ENCODE results near the gene VIL1.
A peak's percentile ranks its signal among the peaks of the same experiment; 100 is the strongest.

Gene VIL1

DNA sequence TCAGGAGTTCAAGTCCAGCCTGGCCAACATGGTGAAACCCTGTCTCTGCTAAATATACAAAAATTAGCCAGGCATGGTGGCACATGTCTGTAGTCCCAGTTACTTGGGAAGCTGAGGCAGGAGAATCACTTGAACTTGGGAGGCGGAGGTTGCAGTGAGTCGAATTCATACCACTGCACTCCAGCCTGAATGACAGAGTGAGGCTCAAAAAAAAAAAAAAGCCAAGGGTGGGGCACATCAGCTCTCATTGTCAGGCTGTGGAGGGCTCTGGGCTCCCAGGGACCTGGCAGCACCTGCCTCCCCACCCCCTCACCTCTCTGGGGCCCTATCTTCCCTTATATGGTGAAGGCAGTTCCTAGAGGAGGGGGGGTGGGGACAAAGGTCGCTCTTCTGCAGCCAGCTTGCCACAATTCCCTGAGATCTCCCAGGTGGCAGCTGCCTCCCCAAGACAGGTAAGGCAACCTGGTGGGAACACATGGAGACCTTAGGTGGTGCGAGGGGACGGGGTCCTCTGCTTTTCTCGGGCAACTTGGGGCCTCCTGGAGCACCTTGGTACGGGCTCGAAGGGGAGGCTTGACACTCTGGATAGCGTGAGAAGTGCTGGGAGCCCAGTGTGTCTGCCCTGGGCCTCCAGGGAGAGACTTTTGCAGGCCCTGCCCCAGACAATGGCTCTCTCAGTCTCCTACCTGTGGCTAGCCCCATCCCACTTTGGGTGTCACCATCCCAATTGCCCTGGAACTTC is at the start of gene VIL1:
VIL1 (plus strand) TSS at position 407 of the 742 bp plus-strand sequence. CDS start 4,656 bp downstream, outside the sequence.
- no peak for DNase-seq

DNA sequence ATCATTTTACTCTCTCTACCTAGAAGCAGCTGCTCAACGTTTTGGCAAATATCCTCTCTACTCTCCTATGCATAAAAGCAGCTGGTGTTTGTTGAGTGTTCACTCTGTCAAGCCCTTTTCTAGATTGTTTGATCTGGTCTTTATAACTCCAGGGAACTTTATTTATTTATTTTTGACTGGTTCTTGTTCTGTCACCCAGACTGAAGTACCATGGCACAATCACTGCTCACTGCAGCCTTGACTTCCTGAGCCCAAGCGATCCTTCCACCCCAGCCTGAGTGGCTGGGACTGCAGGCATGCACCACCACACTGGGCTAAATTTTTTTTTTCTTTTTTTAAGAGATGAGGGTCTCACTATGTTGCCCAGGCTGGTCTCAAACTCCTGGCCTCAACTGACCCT is 49.6 kb upstream of the VIL1 start:
- DNase-seq: no peak

DNA sequence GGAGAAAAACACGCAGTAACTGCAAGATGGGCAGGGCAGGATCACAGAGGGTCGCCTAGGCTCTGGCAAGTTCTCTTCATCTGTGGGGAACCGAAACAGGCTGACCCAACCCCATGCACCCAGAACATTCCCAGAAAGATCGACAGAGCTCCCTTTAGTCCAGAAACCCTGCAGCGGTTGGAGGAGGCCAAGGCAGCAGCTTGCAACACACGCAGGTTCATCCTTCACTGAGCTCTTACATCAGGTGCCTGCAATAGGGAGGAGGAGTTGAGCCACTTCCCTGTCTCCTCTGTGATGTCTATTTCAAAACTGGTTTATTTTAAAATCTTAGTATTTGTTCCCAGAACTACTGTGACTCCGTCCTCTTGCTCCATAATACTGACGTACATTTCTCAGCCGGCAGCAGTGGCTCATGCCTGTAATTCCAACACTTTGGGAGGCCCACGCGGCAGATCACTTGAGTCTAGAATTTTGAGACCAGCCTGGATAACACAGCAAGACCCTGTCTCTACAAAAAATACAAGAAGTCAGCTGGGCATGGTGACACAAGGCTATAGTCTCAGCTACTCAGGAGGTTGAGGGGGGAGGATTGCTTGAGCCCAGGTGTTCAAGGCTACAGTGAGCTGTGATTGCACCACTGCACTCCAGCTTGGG is 48.4 kb upstream of the VIL1 start:
- DNase-seq: no peak

DNA sequence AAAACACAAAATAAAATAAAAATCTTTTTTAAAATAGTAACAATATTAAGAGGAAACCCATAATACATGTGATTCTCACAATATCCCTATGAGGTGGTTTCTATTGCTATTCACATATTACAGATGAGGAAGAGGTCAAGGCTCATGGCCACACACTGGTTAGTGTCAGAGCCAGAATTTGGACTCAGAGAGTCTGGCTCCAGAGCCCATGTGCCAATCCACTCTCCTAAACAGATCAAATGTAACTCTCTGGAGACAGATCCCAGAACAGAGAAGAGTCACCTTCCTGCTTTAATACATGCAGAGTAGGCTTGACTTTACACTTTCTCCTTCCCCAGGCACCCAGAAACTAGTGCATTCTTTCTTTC is 47.0 kb upstream of the VIL1 start:
- no peak for DNase-seq

DNA sequence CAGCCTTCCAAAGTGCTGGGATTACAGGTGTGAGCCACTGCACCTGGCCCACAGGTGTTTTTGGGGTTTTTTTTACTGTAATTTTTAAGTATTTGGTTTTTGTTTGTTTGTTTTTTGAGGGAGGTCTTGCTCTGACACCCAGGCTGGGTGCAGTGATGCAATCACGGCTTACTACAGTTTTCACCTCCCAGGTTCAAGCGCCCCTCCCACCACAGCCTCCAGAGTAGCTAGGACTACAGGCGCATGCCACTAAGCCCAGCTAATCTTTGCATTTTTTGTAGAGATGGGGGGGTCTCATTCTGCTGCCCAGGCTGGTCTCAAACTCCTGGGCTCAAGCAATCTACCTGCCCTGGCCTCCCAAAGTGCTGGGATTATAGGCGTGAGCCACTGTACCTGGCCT is 44.1 kb upstream of the VIL1 start:
- peak; percentile 2 for DNase-seq

DNA sequence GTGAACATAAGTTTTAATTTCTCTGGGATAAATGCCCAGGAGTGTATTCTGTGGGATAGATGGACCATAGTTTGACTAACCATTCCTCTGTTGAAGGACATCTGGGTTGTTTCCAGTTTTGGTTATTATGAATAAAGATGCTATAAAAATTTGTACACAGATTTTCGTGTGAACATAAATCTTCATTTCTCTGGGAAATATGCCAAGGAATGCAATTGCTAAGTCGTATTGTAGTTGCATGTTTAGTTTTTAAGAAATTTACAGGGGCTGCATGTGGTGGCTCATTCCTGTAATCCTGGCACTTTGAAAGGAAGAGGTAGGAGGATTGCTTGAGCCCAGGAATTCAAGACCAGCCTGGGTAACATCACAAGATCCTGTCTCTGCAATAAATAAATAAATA is 43.7 kb upstream of the VIL1 start:
- DNase-seq: peak; percentile 54

DNA sequence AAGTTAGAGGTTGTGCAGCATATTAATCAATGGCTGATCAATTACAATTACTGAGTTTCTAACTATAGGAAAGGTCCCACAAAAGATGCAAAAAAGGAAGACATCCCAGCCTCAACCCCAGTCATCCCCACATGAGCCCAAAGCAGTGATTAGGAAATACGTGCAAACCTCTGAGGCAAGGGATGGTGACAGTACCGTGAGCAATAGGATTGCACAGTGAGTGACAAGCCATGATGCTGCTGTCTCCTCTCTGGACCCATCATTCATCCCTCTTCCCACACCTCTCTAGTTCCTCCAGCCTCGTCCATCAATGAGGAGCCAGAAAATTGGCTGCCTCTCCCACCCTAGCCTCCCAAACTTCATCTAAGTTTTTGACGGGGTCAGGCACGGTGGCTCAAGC is 40.9 kb upstream of the VIL1 start:
- DNase-seq: no peak

DNA sequence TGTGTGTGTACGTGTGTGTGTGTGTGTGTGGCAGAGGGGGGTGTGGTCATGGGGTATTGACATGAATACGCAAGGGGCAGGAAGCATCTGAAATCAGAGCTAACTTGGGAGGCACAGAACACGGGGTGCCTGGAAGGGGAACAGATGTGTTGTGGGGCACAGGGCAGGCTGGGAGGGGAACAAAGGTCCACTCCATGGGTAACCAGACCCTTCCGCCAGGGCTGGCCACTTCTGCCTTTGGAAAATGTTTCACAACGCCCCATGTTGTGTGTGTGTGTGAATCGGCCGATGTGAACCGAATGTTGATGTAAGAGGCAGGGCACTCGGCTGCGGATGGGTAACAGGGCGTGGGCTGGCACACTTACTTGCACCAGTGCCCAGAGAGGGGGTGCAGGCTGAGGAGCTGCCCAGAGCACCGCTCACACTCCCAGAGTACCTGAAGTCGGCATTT is 37.0 kb upstream of the VIL1 start, which contains the start of gene SLC11A1:
SLC11A1 (plus strand) TSS at position 358 of the 451 bp plus-strand sequence. CDS start 96 bp downstream, outside the sequence.
- no peak for DNase-seq

DNA sequence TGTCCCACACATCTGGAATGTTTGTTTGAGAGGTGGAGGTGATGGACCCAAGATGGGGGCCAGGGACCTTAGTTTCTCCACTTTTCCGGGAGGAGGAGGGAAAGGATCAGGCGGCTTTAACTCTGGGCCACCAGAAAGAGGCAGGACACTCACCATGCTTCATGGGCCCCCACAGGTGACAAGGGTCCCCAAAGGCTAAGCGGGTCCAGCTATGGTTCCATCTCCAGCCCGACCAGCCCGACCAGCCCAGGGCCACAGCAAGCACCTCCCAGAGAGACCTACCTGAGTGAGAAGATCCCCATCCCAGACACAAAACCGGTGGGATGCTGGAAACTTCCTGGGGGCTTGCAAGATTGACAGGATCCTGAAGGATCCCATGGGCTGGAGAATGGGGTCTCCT is 36.1 kb upstream of the VIL1 start:
- DNase-seq: no peak

DNA sequence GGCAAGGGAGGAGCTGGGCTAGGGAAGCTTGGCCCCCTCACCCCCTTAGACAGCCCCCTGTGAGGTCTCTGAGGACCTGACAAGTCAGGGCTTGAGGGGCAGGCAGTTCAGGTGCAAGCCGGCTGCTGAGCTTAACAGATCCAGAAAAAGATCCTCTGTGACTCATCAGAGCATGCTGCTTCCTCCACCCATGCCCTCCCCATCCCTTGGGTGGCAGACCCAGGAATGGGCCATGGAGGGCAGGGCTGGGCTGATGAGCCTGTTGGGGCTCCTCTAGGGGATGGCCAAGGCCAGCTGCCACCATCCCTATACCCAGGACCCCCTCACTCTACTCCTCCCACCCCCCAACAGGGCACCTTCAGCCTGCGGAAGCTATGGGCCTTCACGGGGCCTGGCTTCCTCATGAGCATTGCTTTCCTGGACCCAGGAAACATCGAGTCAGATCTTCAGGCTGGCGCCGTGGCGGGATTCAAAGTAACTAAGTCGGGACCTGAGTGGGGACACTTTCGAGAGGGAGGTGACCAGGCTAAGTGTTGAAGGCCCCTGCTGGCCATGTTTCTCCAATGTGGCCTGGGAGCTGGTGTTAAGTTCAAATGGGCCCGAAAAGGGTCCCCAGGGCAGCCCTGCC is 34.9 kb upstream of the VIL1 start:
- no peak for DNase-seq

DNA sequence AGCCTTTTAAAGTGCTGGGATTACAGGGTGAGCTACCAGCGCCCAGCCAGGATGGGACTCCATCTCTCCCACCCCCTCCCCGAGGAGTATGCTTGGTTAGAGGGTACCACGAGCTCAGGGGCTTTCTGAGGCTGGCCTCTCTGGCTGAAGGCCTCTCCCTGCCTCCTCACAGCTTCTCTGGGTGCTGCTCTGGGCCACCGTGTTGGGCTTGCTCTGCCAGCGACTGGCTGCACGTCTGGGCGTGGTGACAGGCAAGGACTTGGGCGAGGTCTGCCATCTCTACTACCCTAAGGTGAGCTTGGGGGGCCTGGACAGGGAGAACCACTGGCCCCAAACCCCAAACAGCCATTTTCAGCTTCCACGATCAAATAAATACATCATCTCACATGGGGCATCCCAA is 33.9 kb upstream of the VIL1 start:
- DNase-seq: no peak

DNA sequence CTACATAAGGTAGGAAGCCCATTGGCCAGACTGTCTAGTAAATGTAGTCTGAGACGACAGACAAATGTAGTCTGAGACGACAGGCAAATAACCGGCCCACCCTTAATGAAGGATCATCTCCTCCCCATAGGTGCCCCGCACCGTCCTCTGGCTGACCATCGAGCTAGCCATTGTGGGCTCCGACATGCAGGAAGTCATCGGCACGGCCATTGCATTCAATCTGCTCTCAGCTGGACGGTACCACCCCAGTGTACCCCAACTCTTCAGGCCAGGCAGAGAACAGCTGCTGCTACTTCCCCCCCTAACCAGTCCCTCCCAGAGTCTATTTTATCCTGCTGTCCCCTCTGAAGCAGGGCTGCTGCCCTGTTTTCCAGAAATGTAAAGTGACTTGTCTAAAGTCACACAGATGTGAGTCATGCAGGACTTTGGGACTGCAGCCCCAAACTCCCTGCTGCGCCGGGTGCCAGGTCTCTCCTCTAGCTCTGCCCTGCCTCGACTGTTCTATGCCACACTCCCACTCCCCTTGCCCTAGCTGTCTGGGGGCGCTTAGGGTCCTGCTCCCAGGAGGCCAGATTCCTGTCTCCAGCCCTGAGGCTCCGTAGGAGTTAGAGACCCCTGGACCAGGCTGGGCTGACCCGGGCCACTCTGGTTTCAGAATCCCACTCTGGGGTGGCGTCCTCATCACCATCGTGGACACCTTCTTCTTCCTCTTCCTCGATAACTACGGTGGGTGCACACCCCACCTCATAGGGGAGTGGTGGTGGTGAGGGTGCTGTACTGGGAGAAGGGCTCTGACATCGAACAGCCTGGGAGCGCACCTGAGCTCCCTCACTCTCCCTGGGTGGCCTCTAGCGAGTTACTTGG is 32.2 kb upstream of the VIL1 start:
- no peak for DNase-seq

DNA sequence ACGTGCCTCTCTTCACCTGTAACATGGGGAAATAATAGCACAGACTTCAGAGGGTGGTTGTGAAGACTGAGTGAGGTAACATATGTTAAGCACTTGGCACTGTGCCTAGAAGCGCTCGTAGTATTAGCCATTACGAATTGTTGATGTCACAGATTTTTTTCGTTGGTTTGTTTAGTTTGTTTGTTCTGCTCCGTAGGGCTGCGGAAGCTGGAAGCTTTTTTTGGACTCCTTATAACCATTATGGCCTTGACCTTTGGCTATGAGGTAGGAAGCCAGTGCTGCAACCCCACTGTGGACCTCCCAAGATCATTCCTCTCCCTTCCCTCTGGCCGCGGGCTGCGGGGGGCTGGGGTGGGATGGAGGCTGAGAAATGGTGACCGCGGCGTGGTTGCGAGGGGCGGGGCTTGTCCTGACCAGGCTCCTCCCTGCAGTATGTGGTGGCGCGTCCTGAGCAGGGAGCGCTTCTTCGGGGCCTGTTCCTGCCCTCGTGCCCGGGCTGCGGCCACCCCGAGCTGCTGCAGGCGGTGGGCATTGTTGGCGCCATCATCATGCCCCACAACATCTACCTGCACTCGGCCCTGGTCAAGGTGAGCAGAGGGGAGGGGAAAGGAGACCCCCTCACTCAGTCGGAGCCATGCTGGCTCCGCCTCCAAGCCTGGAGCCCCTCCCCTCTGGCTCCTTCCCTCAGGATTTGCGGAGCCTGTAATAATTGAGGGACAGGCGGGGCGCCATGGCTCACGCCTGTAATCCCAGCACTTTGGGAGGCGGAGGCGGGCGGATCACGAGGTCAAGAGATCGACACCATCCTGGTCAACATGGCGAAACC is 31.3 kb upstream of the VIL1 start:
- DNase-seq: no peak

DNA sequence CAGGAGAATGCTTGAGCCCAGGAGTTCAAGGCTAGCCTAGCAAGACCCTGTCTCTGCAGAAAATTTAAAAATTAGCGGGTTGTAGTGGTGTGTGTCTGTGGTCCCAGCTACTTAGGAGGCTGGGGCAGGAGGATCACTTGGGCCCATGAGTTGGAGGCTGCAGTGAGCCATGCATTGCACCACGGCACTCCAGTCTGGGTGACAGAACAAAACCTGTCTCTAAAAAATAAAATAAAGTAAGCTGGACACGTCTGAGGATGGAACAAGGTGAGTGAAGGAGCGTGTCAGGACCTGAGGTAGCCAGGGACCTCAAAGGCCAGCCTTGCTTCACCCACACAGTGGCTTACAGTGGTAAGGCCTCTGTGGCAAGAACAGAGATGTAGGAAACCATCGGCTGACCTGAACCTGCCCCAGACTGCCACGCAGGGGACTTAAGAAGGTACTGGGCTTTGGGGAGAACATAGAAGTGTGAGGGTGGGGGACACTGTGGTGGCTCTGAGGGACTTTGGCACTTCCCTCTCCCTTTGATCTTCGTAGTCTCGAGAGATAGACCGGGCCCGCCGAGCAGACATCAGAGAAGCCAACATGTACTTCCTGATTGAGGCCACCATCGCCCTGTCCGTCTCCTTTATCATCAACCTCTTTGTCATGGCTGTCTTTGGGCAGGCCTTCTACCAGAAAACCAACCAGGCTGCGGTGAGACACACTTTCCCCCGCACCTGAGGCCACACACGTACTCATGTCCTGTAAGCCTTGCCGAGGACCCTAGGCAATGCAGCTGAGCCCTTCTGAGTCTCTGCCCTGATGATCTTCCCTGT is 29.4 kb upstream of the VIL1 start:
- no peak for DNase-seq

DNA sequence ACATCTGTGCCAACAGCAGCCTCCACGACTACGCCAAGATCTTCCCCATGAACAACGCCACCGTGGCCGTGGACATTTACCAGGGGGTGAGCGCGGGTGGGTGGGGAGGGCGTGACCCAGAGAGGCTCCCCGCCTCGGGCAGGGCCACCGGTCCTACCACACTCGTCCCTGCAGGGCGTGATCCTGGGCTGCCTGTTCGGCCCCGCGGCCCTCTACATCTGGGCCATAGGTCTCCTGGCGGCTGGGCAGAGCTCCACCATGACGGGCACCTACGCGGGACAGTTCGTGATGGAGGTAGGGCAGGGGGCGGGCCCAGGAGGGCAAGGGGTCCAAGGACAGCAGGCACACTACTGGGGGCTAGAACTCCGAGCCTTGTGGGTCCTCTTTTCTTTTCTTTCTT is 27.7 kb upstream of the VIL1 start:
- no peak for DNase-seq

DNA sequence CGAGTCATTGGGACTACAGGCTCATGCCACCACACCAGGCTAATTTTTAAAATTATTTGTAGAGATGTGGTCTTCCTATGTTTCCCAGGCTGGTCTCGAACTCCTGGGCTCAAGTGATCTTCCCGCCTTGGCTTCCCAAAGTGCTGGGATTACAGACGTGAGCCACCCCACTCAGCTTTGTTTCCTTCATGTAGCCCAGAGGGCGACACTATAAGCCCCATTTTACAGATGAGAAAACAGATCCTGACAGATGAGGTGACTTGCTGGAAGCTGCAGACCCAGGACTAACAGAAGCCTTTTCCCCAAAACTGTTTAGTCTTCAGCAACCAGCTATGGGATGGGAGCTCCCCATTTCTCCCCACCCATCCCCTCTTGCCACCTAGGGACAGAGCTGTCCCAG is 26.5 kb upstream of the VIL1 start:
- DNase-seq: no peak

DNA sequence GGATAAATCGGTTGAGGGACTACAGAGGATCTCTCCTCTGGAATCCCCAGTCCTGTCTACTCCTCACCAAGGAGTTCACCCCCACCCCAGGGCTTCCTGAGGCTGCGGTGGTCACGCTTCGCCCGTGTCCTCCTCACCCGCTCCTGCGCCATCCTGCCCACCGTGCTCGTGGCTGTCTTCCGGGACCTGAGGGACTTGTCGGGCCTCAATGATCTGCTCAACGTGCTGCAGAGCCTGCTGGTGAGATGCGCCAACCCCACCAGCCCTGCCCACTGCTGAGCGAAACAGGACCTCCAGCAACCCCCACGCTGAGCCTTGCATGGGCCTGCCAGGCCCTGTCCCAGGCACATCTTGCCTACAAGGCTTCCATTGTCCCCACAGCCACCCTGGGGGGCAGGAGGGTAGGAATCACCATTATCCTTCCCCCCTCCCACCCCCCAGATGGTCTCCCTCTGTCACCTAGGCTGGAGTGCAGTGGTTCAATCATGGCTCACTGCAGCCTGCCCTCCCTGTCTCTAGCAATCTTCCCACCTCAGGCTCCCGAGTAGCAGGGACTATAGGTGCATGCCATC is 25.9 kb upstream of the VIL1 start:
- no peak for DNase-seq

DNA sequence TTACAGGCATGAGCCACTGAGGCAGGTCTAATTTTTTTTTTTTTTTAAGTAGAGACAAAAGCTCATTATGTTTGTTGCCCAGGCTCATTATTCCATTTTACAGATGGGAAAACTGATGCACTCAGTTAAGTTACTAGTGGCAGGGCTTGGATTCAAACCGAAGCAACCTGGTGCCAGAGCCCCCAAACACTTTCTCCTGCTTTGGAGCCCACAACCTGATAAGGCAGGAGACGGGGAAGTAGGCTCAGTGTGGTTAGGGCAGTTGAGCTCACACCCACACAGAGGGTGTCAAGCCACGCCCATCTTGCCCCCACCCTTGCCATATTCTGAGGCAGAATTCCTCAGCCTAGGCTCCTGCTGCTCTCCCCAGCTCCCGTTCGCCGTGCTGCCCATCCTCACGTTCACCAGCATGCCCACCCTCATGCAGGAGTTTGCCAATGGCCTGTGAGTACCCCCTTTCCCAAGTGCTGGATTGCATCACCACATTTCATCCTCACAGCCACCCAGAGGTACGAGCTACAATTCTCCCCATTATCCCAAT is 25.1 kb upstream of the VIL1 start:
- DNase-seq: no peak

DNA sequence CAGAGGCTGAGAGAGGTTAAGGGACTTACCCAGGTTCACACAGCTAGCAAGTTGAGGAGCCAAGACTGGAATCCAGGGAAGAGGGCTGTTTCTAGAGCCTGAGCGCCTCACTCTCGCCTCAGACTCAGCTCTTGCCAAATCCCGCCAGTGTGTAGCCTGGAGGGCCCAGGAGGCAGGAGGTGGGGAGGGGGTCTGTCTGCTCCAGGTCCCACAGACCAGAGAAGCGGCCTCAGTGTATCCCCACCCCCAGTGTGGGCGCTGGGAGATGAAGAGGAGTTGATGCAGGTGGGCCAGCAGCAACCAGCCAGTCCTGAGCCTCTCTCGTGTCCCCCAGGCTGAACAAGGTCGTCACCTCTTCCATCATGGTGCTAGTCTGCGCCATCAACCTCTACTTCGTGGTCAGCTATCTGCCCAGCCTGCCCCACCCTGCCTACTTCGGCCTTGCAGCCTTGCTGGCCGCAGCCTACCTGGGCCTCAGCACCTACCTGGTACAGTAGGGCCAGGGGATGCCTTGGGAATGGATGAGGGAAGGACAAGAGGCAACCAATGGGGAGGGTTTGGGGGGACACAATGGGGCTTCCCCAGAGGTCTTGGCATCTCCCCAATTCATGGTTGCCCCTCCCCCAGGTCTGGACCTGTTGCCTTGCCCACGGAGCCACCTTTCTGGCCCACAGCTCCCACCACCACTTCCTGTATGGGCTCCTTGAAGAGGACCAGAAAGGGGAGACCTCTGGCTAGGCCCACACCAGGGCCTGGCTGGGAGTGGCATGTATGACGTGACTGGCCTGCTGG is 24.4 kb upstream of the VIL1 start:
- no peak for DNase-seq

DNA sequence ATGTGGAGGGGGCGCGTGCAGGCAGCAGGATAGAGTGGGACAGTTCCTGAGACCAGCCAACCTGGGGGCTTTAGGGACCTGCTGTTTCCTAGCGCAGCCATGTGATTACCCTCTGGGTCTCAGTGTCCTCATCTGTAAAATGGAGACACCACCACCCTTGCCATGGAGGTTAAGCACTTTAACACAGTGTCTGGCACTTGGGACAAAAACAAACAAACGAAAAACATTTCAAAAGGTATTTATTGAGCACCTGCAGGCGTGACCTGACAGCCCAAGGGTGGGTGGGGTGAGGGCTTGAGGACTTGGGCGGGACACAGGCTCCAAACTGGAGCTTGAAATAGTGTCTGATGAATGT is 23.9 kb upstream of the VIL1 start:
- DNase-seq: no peak
